K562 (cell line): ENCODE measurements around the gene AURKB. TPM values are rescaled to one million over a fixed set of nuclear protein-coding genes. Genes with fewer than 3 reads are reported as not detected.

Experiments
- ADNP ChIP-seq: fragments of 200-800 bp; sonication (Bioruptor generic); IDR thresholded peaks from 2 replicates; pipeline ENCODE4 v1.6.1; 2016; ENCODE audit warnings: missing genetic modification characterization, missing compliant biosample characterization
- CCNT2 ChIP-seq: IDR thresholded peaks from 2 replicates; pipeline ENCODE4 v1.6.1; 2011; ENCODE audit warnings: borderline replicate concordance, low read depth, mild to moderate bottlenecking, moderate library complexity, mixed read lengths, low read length; ENCODE audit not compliant: insufficient read length; ENCODE audit errors: extremely low read depth
- CREB1 ChIP-seq, 2 experiments: sonication (generic) in 1 of 2; formaldehyde crosslinking in 1 of 2; IDR thresholded peaks; 2 replicates each; pipeline versions ENCODE4 v1.6.1 to v1.8.0; 2012 to 2022; ENCODE audit warnings: inconsistent platforms in 1 of 2, mild to moderate bottlenecking in 1 of 2, missing genetic modification reagents in 1 of 2, moderate library complexity in 1 of 2
- CREB3L1 ChIP-seq: fragments of 450-650 bp; IDR thresholded peaks from 2 replicates; pipeline ENCODE4 v1.6.1; 2014; ENCODE audit warnings: low read depth, mild to moderate bottlenecking, moderate library complexity, borderline replicate concordance
- CXXC5 ChIP-seq: fragments of 250-450 bp; sonication (Bioruptor Pico); IDR thresholded peaks from 2 replicates; pipeline ENCODE4 v1.8.0; 2022; ENCODE audit warnings: inconsistent platforms, mild to moderate bottlenecking, moderate library complexity
- FOXP1 ChIP-seq: sonication (generic); formaldehyde crosslinking; IDR thresholded peaks from 2 replicates; pipeline ENCODE4 v1.8.0; 2022; ENCODE audit warnings: mild to moderate bottlenecking, missing genetic modification reagents
- JUN ChIP-seq, 2 experiments: sonication (generic) in 1 of 2; formaldehyde crosslinking in 1 of 2; IDR thresholded peaks; 2 replicates each; pipeline versions ENCODE4 v1.6.1 to v1.8.0; 2012 to 2022; ENCODE audit warnings: borderline replicate concordance in 2 of 2, mild to moderate bottlenecking in 2 of 2, improper control_type of control experiment in 1 of 2, low read depth in 1 of 2, low read length in 1 of 2, missing genetic modification reagents in 1 of 2
- LARP7 ChIP-seq: fragments of 450-650 bp; IDR thresholded peaks from 2 replicates; pipeline ENCODE4 v1.6.1; 2016
- PURB ChIP-seq: sonication (generic); formaldehyde crosslinking; IDR thresholded peaks from 2 replicates; pipeline ENCODE4 v1.9.0; 2021; ENCODE audit warnings: low read depth, mild to moderate bottlenecking, missing genetic modification reagents
- SMARCA4 ChIP-seq: fragments of 450-650 bp; IDR thresholded peaks from 2 replicates; pipeline ENCODE4 v1.6.1; 2016
- TFAM ChIP-seq: fragments of 250-450 bp; sonication (Bioruptor Pico); conservative IDR thresholded peaks from 2 replicates; pipeline ENCODE4 v1.5.0; 2021; ENCODE audit warnings: mild to moderate bottlenecking, moderate library complexity
- ZNF124 ChIP-seq: sonication (generic); formaldehyde crosslinking; IDR thresholded peaks from 2 replicates; pipeline ENCODE4 v1.8.1; 2022; ENCODE audit warnings: missing genetic modification reagents
- ZNF551 ChIP-seq: fragments of 250-450 bp; sonication (Bioruptor Pico); IDR thresholded peaks from 2 replicates; pipeline ENCODE4 v1.5.0; 2021; ENCODE audit warnings: mild to moderate bottlenecking, moderate library complexity
- ZNF589 ChIP-seq: fragments of 200-800 bp; sonication (Bioruptor generic); IDR thresholded peaks from 2 replicates; pipeline ENCODE4 v1.6.1; 2016; ENCODE audit warnings: low read depth, missing genetic modification characterization, missing compliant biosample characterization
- ZNF75A ChIP-seq: fragments of 450-650 bp; formaldehyde crosslinking; IDR thresholded peaks from 2 replicates; pipeline ENCODE4 v1.4.0; 2020; ENCODE audit warnings: mild to moderate bottlenecking
- polyA plus RNA-seq, 8 experiments: library from polyadenylated mRNA; depleted of rRNA in 4 of 8; stranded (reverse) in 5 of 8; unstranded in 3 of 8; fragments of >200 nt; fragmentation: Nextera tagmentation in 2 of 8; fragmentation: Illumina TruSeq in 1 of 8; extraction: Ambion mirVana in 2 of 8; extraction: Trizol in 1 of 8; gene quantifications; 2 replicates each; pipeline versions ENCODE4 v1.2.1 to v1.2.3, GENCODE V29; 2011 to 2014; ENCODE audit warnings: inconsistent platforms in 1 of 8, missing spikeins in 1 of 8
- total RNA-seq, 7 experiments: library from RNA; depleted of rRNA in 6 of 7; stranded (reverse); fragments of >200 nt in 6 of 7; fragmentation: Illumina TruSeq in 2 of 7; extraction: Trizol in 2 of 7; gene quantifications; 2 replicates each; pipeline versions ENCODE4 v1.2.1 to v1.2.3, GENCODE V29; 2011 to 2021; ENCODE audit warnings: low replicate concordance in 1 of 7
- TF ChIP-seq, protein P1 (sequence below): sonication (generic); formaldehyde crosslinking; IDR thresholded peaks from 2 replicates; pipeline ENCODE4 v1.8.0; 2022; ENCODE audit warnings: missing genetic modification reagents, mild to moderate bottlenecking, borderline replicate concordance
- TF ChIP-seq, protein P2 (sequence below): fragments of 200-800 bp; sonication (Bioruptor generic); IDR thresholded peaks from 2 replicates; pipeline ENCODE4 v1.6.1; 2017; ENCODE audit warnings: missing genetic modification characterization, missing compliant biosample characterization
- TF ChIP-seq, protein P3 (sequence below): fragments of 450-650 bp; formaldehyde crosslinking; IDR thresholded peaks from 2 replicates; pipeline ENCODE4 v1.4.0; 2022; ENCODE audit warnings: missing genetic modification characterization
- TF ChIP-seq, protein P4 (sequence below): fragments of 450-650 bp; formaldehyde crosslinking; IDR thresholded peaks from 2 replicates; pipeline ENCODE4 v1.4.0; 2020; ENCODE audit warnings: mild to moderate bottlenecking

The AURKB gene
- total and polyA plus RNA-seq, 9 of the 15 experiments (the other 6 are each of a cell fraction or from before 2014, with no cell fraction given): 27.2 to 114 (median 74.8) TPM

DNA sequence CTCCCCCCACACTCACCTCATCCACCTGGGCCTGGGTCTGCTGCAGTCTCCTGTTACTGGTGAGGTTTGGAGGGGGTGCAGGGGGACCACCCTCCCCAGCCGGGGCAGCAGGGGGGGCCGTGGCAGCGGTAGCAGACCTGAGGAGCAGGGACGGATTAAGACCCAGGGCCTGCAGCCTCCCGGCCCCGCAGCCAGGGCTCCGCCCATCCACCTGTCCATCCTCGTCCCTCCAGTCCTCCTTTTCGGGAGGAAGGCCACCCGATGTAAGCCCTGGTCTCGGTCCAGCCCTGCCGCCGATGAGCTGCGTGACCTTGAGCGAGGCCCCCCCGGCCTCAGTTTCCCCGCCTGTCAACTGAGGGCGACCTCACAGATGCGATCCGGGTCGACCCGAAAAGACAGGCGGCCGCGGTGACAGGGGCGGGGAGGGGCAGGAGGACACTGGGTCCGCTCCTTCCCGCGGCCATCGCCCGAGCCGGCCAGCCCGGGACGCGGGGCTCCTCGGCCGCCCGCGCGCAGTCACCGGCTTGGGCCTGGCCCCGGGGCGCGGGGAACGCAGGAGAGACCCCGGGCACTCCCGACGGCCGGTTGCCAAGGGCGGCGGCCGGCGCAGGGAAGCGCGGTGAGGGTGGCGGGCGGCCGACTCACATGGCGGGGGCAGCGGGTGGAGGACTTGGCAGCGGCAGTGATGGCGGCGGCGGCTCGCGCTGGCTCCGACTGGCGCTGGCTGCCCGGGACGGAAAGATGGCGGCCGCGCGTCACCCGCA, 48.0 kb downstream of the AURKB start, which contains the start of gene VAMP2 (continued):
- TF ChIP-seq CREB3L1 (peak; percentile 60; the same call in 1 of the 2 replicates), CXXC5 (CRISPR knock-in tag) (0 out of 2 replicates have a peak, but pooled peaks have one; percentile 40), ZNF75A (CRISPR knock-in tag) (no peak), ZNF124 (CRISPR knock-in tag) (no peak), LARP7 (no peak), CCNT2 (peak; percentile 42), ZNF551 (CRISPR knock-in tag) (no peak), PURB (CRISPR knock-in tag) (no peak), ZNF589 (CRISPR knock-in tag) (no peak), CREB1 (IDR thresholded peaks at IDR 0.05) (no peak), CREB1 (CRISPR knock-in tag; IDR thresholded peaks at IDR 0.05) (peak; percentile 38; the same call in 1 of the 2 replicates), TFAM (CRISPR knock-in tag) (no peak), SMARCA4 (no peak), ADNP (tag) (no peak), JUN (IDR thresholded peaks at IDR 0.05; ENCODE audit: borderline replicate concordance, low read depth, low read length) (no peak), JUN (CRISPR knock-in tag; IDR thresholded peaks at IDR 0.05; ENCODE audit: borderline replicate concordance) (peak; percentile 61; the same call in 1 of the 2 replicates), FOXP1 (CRISPR knock-in tag) (0 out of 2 replicates have a peak, but pooled peaks have one; percentile 60)
- TF ChIP-seq, protein P1, sequence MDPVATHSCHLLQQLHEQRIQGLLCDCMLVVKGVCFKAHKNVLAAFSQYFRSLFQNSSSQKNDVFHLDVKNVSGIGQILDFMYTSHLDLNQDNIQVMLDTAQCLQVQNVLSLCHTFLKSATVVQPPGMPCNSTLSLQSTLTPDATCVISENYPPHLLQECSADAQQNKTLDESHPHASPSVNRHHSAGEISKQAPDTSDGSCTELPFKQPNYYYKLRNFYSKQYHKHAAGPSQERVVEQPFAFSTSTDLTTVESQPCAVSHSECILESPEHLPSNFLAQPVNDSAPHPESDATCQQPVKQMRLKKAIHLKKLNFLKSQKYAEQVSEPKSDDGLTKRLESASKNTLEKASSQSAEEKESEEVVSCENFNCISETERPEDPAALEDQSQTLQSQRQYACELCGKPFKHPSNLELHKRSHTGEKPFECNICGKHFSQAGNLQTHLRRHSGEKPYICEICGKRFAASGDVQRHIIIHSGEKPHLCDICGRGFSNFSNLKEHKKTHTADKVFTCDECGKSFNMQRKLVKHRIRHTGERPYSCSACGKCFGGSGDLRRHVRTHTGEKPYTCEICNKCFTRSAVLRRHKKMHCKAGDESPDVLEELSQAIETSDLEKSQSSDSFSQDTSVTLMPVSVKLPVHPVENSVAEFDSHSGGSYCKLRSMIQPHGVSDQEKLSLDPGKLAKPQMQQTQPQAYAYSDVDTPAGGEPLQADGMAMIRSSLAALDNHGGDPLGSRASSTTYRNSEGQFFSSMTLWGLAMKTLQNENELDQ (CRISPR knock-in tag): no peak
- TF ChIP-seq, protein P2, sequence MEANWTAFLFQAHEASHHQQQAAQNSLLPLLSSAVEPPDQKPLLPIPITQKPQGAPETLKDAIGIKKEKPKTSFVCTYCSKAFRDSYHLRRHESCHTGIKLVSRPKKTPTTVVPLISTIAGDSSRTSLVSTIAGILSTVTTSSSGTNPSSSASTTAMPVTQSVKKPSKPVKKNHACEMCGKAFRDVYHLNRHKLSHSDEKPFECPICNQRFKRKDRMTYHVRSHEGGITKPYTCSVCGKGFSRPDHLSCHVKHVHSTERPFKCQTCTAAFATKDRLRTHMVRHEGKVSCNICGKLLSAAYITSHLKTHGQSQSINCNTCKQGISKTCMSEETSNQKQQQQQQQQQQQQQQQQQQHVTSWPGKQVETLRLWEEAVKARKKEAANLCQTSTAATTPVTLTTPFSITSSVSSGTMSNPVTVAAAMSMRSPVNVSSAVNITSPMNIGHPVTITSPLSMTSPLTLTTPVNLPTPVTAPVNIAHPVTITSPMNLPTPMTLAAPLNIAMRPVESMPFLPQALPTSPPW (CRISPR knock-in tag): peak; percentile 67; the same call in 1 of the 2 replicates
- TF ChIP-seq, protein P3, sequence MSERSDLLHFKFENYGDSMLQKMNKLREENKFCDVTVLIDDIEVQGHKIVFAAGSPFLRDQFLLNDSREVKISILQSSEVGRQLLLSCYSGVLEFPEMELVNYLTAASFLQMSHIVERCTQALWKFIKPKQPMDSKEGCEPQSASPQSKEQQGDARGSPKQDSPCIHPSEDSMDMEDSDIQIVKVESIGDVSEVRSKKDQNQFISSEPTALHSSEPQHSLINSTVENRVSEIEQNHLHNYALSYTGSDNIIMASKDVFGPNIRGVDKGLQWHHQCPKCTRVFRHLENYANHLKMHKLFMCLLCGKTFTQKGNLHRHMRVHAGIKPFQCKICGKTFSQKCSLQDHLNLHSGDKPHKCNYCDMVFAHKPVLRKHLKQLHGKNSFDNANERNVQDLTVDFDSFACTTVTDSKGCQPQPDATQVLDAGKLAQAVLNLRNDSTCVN (CRISPR knock-in tag): no peak
- TF ChIP-seq, protein P4, sequence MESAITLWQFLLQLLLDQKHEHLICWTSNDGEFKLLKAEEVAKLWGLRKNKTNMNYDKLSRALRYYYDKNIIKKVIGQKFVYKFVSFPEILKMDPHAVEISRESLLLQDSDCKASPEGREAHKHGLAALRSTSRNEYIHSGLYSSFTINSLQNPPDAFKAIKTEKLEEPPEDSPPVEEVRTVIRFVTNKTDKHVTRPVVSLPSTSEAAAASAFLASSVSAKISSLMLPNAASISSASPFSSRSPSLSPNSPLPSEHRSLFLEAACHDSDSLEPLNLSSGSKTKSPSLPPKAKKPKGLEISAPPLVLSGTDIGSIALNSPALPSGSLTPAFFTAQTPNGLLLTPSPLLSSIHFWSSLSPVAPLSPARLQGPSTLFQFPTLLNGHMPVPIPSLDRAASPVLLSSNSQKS (CRISPR knock-in tag): no peak
